ACHN (cell line): ENCODE measurements around the gene ECEL1.
"Not testable (repeated sequence)": the region's sequence is repeated elsewhere in the genome, so short reads cannot be mapped to it uniquely, and the experiment has no call there.

Experiments used
- DNase-seq: peaks from one replicate; pipeline ENCODE4 v3.0.0-alpha.2; 2015
- in situ Hi-C: cut with HindIII; loops from 2 replicates; pipeline ENCODE4 v1.10.0; 2017; ENCODE audit warnings: low sequenced_read_pairs, low pct_ligation_motif_present, low pct_unique_long_range_greater_than_20kb

ECEL1 gene

DNA sequence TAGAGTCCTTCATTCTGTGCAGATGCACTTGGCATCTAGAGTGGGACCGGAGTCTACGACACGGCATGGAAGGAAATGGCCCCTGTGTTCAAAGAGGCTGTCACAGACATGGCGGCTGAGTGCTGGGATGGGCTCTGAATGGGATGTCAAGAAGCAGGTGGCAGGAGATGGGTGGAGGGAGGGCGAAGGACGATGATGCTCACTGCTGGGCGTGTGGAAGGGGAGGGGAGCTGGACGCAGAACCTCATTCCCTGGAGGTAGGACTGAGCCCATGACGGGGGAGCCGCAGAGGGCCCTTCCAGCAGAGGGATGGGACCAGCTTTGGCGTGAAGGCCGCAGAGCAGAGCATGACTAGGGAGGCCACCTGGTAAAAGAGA lies 50.5 kb downstream of the ECEL1 start:
- DNase-seq, result no peak
- in situ Hi-C loops, result no loop called here

DNA sequence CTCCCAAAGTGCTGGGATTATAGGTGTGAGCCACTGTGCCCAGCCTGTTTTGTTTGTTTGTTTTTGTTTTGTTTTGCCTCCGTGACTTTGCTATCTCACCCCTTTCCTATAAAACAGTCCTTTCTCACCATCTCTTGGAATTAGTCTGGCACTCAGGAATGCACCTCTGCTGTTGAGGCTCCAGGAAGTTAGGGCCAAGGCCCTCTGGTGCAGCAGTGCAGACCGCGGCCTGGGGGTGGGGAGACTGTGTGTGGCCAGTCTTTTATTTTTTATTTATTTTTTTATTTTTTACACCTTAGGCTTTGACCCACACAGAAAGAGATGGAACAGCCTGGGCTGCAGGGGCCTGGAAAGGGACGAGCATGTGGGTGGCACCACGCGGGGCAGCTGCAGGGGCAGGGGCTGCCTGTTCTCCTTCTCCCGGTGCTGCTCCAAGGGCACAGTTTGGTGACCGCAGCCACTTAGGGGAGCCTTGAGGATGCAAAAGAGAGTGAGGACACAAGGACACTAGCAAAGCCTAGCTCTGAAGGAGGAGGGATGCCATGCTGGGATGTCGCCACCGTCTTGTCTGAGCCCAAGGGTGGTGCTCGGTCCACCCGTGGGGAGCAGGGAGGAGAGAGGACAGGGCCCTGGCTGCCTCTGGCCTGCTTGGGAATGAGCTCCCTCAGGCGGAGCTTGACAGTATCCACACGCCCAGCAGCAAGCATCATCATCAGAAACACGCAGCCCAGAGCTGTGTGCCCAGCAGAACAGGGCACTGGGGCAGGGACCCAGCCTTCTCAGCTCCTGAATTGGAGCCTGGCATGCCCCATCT lies 51.0 kb downstream of the ECEL1 start:
- in situ Hi-C loops, result no loop called here
- no peak for DNase-seq

DNA sequence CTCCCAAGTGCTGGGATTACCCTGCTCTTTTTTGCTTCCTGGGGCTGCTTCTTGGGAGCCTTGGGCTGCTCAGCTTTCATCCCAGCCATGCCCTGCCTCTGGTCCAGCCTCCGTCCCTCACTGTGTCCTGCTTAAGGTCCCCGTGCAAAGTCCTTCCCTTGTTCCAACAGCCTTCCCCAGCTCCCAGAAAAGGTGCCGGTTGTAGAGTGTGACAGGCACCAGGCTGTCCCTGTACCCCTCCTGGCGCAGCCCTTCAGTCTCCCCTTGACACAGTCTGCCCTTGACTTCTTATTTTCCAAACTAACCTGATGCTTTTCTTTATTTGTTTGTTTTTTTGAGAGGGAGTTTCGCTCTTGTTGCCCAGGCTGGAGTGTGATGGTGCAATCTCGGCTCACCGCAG lies 51.8 kb downstream of the ECEL1 start:
- in situ Hi-C loops, result no loop called here
- no peak for DNase-seq

DNA sequence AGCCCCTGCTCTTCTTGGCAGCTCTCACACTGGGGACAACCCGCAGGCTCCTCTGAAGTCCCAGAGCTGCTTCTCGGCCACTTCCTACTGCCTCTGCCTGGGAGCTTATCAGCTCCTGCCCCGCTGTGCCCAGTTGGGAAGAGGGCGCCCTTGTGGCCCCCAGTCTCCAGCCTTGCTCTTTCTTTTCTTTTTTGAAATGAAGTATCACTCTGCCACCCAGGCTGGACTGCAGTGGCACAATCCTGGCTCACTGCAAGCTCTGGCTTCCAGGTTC lies 52.3 kb downstream of the ECEL1 start:
- DNase-seq, result no peak
- in situ Hi-C loops, result no loop called here

DNA sequence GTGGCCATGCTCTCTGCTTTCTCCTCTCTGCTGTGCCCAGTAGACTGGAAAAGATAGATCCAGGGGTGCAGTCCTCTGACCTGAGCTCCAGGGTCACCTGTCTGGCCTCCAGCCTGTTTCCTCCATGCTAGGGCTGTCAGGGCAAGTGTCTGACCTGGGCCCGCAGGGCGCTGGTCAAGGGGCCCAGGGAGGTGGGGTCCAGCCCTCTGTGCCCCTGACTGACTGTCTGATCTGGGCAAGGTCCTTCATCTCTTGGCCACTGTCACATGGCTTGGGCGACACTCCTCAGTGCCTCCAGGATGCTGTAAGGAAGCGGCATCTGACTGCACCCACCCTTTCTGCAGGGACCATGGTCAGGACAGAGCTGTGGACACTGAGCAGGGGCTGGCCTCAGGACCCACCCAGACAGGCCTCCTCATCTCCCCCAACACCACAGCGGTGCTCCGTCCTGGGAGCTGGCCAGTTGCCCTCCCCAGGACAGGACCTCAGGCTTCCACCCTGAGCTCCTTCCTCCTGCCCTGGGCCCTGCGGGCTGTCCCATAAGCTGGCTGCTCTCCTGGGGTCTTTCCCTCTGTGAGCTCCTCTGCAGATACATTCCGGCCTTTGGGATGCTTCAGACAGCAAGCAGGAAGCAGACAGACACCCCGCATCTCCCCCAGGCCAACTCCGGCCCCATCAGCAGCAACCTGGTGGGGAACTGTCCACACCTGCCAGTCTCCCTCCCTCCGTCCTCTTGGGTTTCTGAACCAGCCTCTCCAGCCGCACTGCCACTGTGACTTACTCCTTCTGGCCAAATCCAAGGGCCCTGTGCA lies 52.9 kb downstream of the ECEL1 start:
- DNase-seq, result no peak
- in situ Hi-C loops, result no loop called here

DNA sequence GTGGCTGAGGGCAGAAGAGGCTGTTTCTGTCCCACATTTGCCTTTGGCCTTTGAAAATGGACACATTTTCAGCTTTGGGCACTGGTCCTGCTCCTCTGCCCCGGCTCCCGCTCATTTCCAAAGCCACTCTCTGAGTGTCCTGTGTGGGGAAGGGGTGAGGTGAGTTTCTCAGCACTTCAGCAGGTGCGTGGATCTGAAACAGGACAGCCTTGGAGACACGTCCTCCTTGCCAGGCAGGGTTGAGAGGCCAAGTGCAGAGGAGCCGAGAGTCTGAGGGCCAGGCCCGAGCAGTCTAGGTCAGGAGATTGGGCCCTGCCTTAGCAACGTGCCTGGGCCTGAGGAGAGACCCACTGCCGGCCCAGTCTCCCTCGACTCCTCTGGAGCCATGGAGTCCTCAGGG lies 53.5 kb downstream of the ECEL1 start:
- in situ Hi-C loops, result no loop called here
- DNase-seq, result no peak

DNA sequence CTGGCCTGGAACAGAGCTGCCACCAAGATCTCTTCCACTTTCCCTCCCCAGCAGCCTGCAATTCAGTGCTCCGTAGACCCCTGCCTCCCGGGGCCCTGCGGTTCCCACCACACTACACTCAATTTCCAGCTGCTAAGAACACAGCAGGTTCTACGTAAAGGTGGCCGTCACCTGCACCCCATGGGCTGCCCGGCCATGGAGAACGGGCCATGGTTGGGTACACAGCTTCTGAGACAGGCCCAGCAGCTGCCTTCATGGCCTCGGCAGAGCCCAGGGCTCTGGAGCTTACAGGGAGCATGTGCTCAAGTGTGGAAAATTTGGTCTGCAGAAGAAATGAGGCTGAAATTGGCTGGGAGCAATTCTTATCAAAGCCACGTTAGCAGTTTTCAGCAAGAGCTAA lies 54.0 kb downstream of the ECEL1 start:
- DNase-seq, in situ Hi-C loops: not testable (repeated sequence)

DNA sequence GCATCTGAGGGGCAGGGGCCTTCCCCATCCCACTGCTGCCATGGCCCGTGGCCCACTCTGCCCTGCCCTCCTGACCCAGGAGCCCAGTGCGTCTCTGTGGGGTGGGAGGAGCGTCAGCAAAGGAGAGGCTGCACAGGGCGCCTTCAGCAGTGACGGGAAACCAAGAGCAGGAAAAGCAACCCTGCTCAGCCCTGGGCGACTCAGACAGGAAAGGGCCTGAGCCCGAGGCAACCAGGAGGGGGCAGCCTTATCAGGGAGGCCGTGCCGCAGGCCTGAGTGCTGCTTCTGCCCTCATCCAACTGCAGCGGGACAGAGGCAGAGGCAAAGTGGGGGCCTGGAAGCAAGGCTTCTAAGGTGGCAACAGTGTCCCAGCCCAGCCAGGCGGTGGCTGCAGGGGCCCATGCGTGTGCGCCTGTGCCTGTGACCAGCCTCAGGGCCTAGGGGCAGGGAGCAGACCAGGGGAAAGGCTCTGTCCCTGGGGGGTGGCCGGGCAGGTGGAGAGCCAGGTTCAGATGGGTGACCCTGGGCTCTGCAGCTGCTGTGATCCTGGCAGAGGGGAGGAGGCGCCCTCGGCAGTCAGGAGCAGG lies 54.9 kb downstream of the ECEL1 start:
- in situ Hi-C loops, result no loop called here
- no peak for DNase-seq

DNA sequence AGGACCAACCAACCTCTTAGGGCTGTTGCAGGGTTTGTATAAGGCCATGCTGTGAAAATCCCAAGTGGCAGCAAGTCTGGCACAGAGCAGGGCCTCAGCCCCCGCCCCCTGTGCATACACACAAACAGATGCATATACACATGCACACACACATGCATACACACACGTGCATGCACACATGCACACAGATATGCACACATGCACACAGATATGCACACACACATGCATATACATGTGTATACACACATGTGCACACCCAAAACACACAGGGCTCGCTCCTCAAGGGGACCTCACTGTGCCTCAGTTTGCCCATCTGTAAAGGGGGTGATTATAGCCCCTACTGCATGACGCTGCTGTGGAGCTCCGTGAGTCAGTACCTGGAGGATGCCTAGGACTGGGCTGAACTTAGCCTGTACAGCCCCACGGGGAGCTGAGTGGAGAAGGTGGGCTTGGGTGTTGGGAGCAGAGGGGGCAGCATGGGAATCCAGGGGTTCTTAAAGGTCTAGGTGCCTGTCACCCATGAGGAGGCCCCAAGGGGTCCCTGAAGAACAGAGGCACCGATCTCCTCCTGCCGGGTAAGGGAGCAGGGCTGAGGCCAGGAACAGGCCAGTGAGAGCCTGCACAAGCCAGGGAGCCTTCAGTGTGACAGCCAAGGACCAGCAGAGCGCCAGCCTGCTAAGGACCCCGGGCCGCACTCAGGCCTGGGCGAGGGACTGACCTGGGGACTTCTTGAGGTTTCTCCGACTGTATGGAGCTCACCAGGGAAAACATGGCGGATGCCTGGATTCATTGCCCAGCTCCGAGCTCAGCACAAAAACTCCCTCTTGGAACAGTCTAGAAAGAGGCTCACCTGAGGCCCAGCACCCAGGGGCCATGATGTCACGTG lies 55.7 kb downstream of the ECEL1 start:
- in situ Hi-C loops, result no loop called here
- no peak for DNase-seq
